Measurements from ENCODE around the gene MRPL51.
"Not testable (repeated sequence)": the region's sequence is repeated elsewhere in the genome, so short reads cannot be mapped to it uniquely, and the experiment has no call there.

MRPL51 gene

DNA sequence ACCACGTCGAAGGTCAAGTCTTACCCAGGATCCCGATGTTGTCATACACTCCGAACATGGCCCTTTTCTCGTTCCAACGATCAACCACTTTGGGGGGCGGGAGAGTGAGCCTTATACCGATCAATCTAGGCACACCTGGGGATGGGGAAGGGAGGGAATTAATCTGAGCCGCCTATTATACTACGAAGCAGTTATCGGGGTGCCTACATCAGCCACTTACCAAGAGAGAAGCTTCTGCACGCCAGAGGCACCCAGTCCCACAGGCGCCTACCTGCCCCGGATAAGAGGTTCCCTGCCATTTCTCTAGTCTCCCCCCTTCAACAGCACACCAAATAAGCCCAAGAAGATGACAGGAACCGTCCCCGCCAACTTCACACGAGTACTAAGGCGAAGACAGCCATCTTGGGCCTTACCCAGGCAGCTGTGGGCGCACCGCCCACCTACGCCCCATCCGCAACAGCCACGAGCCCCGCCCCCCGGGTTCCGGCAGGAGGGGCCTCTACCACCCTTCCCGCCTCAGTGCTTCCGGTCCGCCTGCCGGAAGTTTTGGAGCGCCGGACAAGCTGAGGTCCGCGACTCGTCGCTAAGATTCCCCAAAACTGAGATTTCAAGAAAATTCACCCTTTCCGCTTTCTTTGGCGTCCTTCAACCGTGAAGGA lies at the start of gene MRPL51:
Gene MRPL51 (minus strand): TSS at position 425 of the 659 bp plus-strand sequence. CDS start 126 bp downstream, at position 299.
- H3K4me1 Mint-ChIP-seq (ENCODE audit: low read depth), result peaks cover 41% of the 10 kb centered on the region
- peak within 1 kb of the TSS; percentile 93 for H3K4me3 Mint-ChIP-seq
- H3K27ac Mint-ChIP-seq, result peak within 1 kb of the TSS; percentile 97
- peaks cover 32% of the 10 kb centered on the region for H3K36me3 Mint-ChIP-seq (ENCODE audit: low read depth)
- no peaks in the 10 kb centered on the region for H3K27me3 Mint-ChIP-seq
- H3K9me3 Mint-ChIP-seq, result no peaks in the 10 kb centered on the region

DNA sequence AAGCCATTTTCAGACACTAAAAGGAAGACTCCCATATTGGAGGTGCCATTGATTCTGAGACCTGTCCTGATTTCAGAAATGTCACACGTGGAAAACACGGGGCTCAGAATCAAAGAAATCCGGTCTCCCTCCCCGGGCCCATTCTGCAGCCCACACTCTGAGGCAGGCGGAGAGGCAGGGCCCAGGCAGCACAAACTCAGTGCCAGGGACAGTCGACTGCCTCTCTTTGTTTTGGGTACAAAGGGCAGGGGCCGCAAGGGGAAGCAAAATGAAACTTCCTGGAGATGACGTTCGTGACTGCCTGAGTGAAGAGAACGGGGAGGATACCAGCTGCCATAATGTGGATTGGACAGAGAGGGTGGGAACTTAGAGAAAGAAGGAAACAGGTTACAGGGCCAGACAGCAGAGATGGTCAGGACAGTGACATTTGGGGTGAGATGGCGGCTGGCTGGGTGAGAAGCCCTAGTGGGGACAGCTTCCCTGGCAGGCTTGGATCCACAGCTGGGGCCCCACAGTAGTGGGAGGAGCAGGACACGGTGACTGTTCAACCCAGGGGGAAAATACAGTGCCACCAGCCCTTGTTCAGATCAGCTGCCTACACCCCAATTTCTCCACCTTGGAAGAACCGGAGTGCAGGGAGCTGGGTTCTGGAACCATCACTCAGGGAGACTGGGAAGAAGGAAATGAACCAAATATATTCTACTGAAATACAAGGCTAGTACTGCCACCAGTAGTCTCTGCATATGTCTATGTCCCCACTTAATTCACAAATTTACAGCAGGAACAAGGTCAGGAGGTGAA lies 49.3 kb upstream of the MRPL51 start:
- no peaks in the 10 kb centered on the region for H3K9me3 Mint-ChIP-seq
- H3K4me1 Mint-ChIP-seq (ENCODE audit: low read depth), result peaks cover 33% of the 10 kb centered on the region
- no peak overlapping the region for H3K4me3 Mint-ChIP-seq
- H3K36me3 Mint-ChIP-seq (ENCODE audit: low read depth), result peaks cover 34% of the 10 kb centered on the region
- H3K27ac Mint-ChIP-seq, result no peak overlapping the region
- H3K27me3 Mint-ChIP-seq, result no peaks in the 10 kb centered on the region

- Mint-ChIP-seq H3K4me1 (ENCODE audit: low read depth) (peaks cover 41% of the 10 kb centered on the region), H3K27ac (no peak overlapping the region), H3K4me3 (no peak overlapping the region), H3K27me3 (no peaks in the 10 kb centered on the region), H3K36me3 (ENCODE audit: low read depth) (peaks cover 36% of the 10 kb centered on the region), H3K9me3 (no peaks in the 10 kb centered on the region)
These were observed 48.5 kb upstream of the MRPL51 start for GRCh38 chr12:6541371-6542165.

DNA sequence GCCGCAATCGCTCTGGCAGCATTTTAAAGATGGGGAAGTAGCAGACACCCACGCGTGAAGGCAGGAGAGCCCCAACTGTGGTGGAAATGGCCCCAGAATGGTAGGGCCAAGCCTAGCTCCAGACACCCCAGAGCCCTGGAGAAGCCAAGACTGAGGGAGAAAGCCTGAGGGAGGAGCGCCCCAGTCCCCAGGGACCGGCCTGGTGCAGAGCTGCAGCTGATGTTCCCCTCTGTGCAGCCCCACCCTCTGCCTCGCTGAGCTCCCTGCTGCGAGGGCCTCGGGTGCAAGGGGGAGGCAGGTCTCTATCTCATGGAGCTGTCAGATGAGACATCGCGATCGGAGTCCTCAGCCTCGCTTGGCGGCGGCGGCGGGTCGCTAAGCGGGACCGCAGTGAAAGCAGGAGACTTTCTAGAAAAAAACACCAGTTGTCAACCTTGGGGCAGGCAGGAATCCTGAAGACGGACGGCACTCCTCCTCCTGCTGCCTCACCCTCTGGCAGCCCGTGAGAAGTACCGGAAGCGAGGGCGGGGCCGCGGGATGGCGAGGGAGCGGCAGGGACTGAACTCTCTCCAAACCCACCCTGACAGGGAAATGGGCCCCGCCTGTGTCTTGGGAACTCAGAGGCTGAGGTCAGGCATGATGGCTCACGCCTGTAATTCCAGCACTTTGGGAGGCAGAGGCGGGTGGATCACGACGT lies 47.3 kb upstream of the MRPL51 start:
- H3K36me3 Mint-ChIP-seq (ENCODE audit: low read depth), result peaks cover 39% of the 10 kb centered on the region
- H3K4me1 Mint-ChIP-seq (ENCODE audit: low read depth), result peaks cover 50% of the 10 kb centered on the region
- H3K9me3 Mint-ChIP-seq, result no peaks in the 10 kb centered on the region
- peak overlapping the region; percentile 99 for H3K4me3 Mint-ChIP-seq
- H3K27ac Mint-ChIP-seq, result peak overlapping the region; percentile 81
- H3K27me3 Mint-ChIP-seq, result no peaks in the 10 kb centered on the region

GRCh38 chr12:6539707-6540134 lies 46.7 kb upstream of the MRPL51 start:
- Mint-ChIP-seq H3K27me3 (no peaks in the 10 kb centered on the region), H3K4me1 (ENCODE audit: low read depth) (peaks cover 54% of the 10 kb centered on the region), H3K36me3 (ENCODE audit: low read depth) (peaks cover 46% of the 10 kb centered on the region), H3K4me3 (peak overlapping the region; percentile 99), H3K27ac (peak overlapping the region; percentile 100), H3K9me3 (no peaks in the 10 kb centered on the region)

DNA sequence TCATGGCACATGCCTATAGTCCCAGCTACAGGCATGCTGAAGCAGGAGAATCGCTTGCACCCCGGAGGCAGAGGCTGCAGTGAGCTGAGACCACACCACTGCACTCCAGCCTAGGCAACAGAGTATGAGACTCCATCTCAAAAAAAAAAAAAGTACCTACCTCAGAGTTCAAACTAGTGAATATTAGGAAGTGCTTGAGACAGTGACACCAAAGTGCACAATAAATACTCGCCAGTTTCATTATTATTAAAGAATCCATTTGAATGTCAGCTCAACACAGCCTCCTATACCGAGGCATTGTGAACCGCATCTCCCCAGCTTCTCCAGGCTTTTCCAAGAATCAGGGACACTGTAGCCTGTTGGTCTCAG lies 46.2 kb upstream of the MRPL51 start:
- Mint-ChIP-seq H3K36me3 (ENCODE audit: low read depth) (peaks cover 50% of the 10 kb centered on the region), H3K9me3 (no peaks in the 10 kb centered on the region), H3K4me3 (peak overlapping the region; percentile 99), H3K27me3 (no peaks in the 10 kb centered on the region), H3K27ac (peak overlapping the region; percentile 100), H3K4me1 (ENCODE audit: low read depth) (peaks cover 54% of the 10 kb centered on the region)

- no peaks in the 10 kb centered on the region for H3K9me3 Mint-ChIP-seq
- peaks cover 54% of the 10 kb centered on the region for H3K36me3 Mint-ChIP-seq (ENCODE audit: low read depth)
- peak overlapping the region; percentile 100 for H3K27ac Mint-ChIP-seq
- peak overlapping the region; percentile 99 for H3K4me3 Mint-ChIP-seq
- H3K4me1 Mint-ChIP-seq (ENCODE audit: low read depth), result peaks cover 57% of the 10 kb centered on the region
- H3K27me3 Mint-ChIP-seq, result no peaks in the 10 kb centered on the region
These were observed 45.6 kb upstream of the MRPL51 start for GRCh38 chr12:6538420-6539313.

GRCh38 chr12:6537580-6538419 lies 44.7 kb upstream of the MRPL51 start:
- peaks cover 55% of the 10 kb centered on the region for H3K36me3 Mint-ChIP-seq (ENCODE audit: low read depth)

GRCh38 chr12:6536894-6537579 lies 44.0 kb upstream of the MRPL51 start:
- Mint-ChIP-seq H3K36me3 (ENCODE audit: low read depth) (peaks cover 63% of the 10 kb centered on the region), H3K27ac (peak overlapping the region; percentile 100), H3K4me3 (peak overlapping the region; percentile 99), H3K27me3 (no peaks in the 10 kb centered on the region), H3K9me3 (no peaks in the 10 kb centered on the region), H3K4me1 (ENCODE audit: low read depth) (peaks cover 71% of the 10 kb centered on the region)

More at GRCh38 chr12:6537580-6538419, 44.7 kb upstream of the MRPL51 start:
- H3K27me3 Mint-ChIP-seq, H3K9me3 Mint-ChIP-seq: not testable (repeated sequence)
- Mint-ChIP-seq H3K27ac (peak overlapping the region; percentile 100), H3K4me3 (peak overlapping the region; percentile 99), H3K4me1 (ENCODE audit: low read depth) (peaks cover 63% of the 10 kb centered on the region)

GRCh38 chr12:6535960-6536847 lies 43.1 kb upstream of the MRPL51 start:
- no peaks in the 10 kb centered on the region for H3K27me3 Mint-ChIP-seq
- H3K4me3 Mint-ChIP-seq, result peak overlapping the region; percentile 99
- no peaks in the 10 kb centered on the region for H3K9me3 Mint-ChIP-seq
- H3K36me3 Mint-ChIP-seq (ENCODE audit: low read depth), result peaks cover 68% of the 10 kb centered on the region
- peak overlapping the region; percentile 100 for H3K27ac Mint-ChIP-seq
- H3K4me1 Mint-ChIP-seq (ENCODE audit: low read depth), result peaks cover 75% of the 10 kb centered on the region

DNA sequence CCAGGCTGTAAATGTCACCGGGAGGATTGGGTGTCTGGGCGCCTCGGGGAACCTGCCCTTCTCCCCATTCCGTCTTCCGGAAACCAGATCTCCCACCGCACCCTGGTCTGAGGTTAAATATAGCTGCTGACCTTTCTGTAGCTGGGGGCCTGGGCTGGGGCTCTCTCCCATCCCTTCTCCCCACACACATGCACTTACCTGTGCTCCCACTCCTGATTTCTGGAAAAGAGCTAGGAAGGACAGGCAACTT lies 42.6 kb upstream of the MRPL51 start:
- H3K36me3 Mint-ChIP-seq (ENCODE audit: low read depth), result peaks cover 74% of the 10 kb centered on the region
- peak overlapping the region; percentile 100 for H3K27ac Mint-ChIP-seq
- peak overlapping the region; percentile 99 for H3K4me3 Mint-ChIP-seq
- H3K4me1 Mint-ChIP-seq (ENCODE audit: low read depth), result peaks cover 75% of the 10 kb centered on the region
- H3K9me3 Mint-ChIP-seq, result no peaks in the 10 kb centered on the region
- no peaks in the 10 kb centered on the region for H3K27me3 Mint-ChIP-seq
